Sigmoid colon (tissue), 4 donors: ENCODE results near the gene RNF126.
"Not testable (repeated sequence)": the region's sequence is repeated elsewhere in the genome, so short reads cannot be mapped to it uniquely, and the experiment has no call there.

Source experiments
- CTCF ChIP-seq, 4 experiments: fragments of 450-650 bp in 3 of 4; fragments of 200-600 bp in 1 of 4; IDR thresholded peaks; one replicate each; pipeline ENCODE4 v1.5.1; 2016 to 2019; ENCODE audit warnings: antibody characterized with exemption in 4 of 4, mild to moderate bottlenecking in 3 of 4, moderate library complexity in 2 of 4
- EP300 ChIP-seq, 4 donors: sonication (generic); formaldehyde crosslinking; IDR thresholded peaks; one replicate each; pipeline ENCODE4 v1.6.1; 2017; ENCODE audit warnings: antibody characterized with exemption in 4 of 4
- POLR2A ChIP-seq, 2 donors: fragments of 450-650 bp; IDR thresholded peaks; one replicate each; pipeline ENCODE4 v1.6.1; 2016; ENCODE audit warnings: antibody characterized with exemption in 2 of 2, mild to moderate bottlenecking in 2 of 2, moderate library complexity in 2 of 2
- POLR2AphosphoS5 ChIP-seq, 4 donors: sonication (generic); formaldehyde crosslinking; IDR thresholded peaks; one replicate each; pipeline ENCODE4 v1.6.1; 2017; ENCODE audit warnings: antibody characterized with exemption in 4 of 4

GRCh38 chr19:698529-698928 lies 35.5 kb upstream of the RNF126 start:
- not testable (repeated sequence) for TF ChIP-seq CTCF, POLR2AphosphoS5, EP300, POLR2A (IDR thresholded peaks at IDR 0.05)
